UCSD-AML1 (cell line): ENCODE measurements around the gene TPRA1.

Source experiments
- DNase-seq: peaks from one replicate; lab custom pipeline; 2025; ENCODE audit not compliant: unreplicated experiment; lab: John Stamatoyannopoulos, UW

TPRA1 gene

GRCh38 chr3:127593178-127593577 is 2.6 kb upstream of the TPRA1 start:
- DNase-seq: no peak

- DNase-seq: peak; percentile 69
Measured at GRCh38 chr3:127590282-127590592, 296 bp downstream of the TPRA1 start.

- no peak for DNase-seq
Measured at GRCh38 chr3:127589600-127590281, 792 bp downstream of the TPRA1 start.

- peak; percentile 38 for DNase-seq
Measured at GRCh38 chr3:127588806-127589577, 1.5 kb downstream of the TPRA1 start.

- no peak for DNase-seq
Measured at GRCh38 chr3:127587876-127588275, 2.7 kb downstream of the TPRA1 start.

GRCh38 chr3:127585813-127586413 is 4.6 kb downstream of the TPRA1 start:
- no peak for DNase-seq

- no peak for DNase-seq
Measured at GRCh38 chr3:127585163-127585812, 5.2 kb downstream of the TPRA1 start.

- no peak for DNase-seq
Measured at GRCh38 chr3:127584734-127585133, 5.8 kb downstream of the TPRA1 start.

GRCh38 chr3:127580327-127581060 is 10.0 kb downstream of the TPRA1 start:
- no peak for DNase-seq

GRCh38 chr3:127578802-127579201 is 11.7 kb downstream of the TPRA1 start:
- no peak for DNase-seq

- no peak for DNase-seq
Measured at GRCh38 chr3:127578168-127578567, 12.4 kb downstream of the TPRA1 start.

GRCh38 chr3:127577448-127577847 is 13.1 kb downstream of the TPRA1 start:
- DNase-seq: no peak

GRCh38 chr3:127574880-127575878 is 15.4 kb downstream of the TPRA1 start:
- DNase-seq: peak; percentile 84

- no peak for DNase-seq
Measured at GRCh38 chr3:127573912-127574311, 16.6 kb downstream of the TPRA1 start.

GRCh38 chr3:127573401-127573800 is 17.1 kb downstream of the TPRA1 start:
- DNase-seq: no peak

GRCh38 chr3:127572735-127573134 is 17.8 kb downstream of the TPRA1 start:
- no peak for DNase-seq

- no peak for DNase-seq
Measured at GRCh38 chr3:127572186-127572585, 18.3 kb downstream of the TPRA1 start.

- no peak for DNase-seq
Measured at GRCh38 chr3:127570520-127570919, 20.0 kb downstream of the TPRA1 start.

GRCh38 chr3:127569160-127569559 is 21.4 kb downstream of the TPRA1 start:
- DNase-seq: no peak

GRCh38 chr3:127568586-127568985 is 21.9 kb downstream of the TPRA1 start:
- DNase-seq: no peak
